GM12875 (cell line): ENCODE measurements around the gene HTRA1.

ENCODE experiments used
- H3K4me3 ChIP-seq: one replicate; pipeline ENCODE4 v1.5.1; 2011; ENCODE audit warnings: low read depth, low read length, control low read depth
- CTCF ChIP-seq: IDR thresholded peaks from 2 replicates; pipeline ENCODE4 v1.5.1; 2011; ENCODE audit warnings: low read depth, mild to moderate bottlenecking, control low read depth, inconsistent platforms, low read length, moderate library complexity, borderline replicate concordance; ENCODE audit not compliant: insufficient read depth

Gene HTRA1

GRCh38 chr10:122516734-122517133 is 55.4 kb downstream of the HTRA1 start:
- no peak for TF ChIP-seq CTCF
- no peak overlapping the region for H3K4me3 ChIP-seq

- no peak overlapping the region for H3K4me3 ChIP-seq
- no peak for TF ChIP-seq CTCF
These were observed 57.8 kb downstream of the HTRA1 start for GRCh38 chr10:122519144-122519543.

GRCh38 chr10:122519873-122520272 is 58.5 kb downstream of the HTRA1 start:
- no peak overlapping the region for H3K4me3 ChIP-seq
- TF ChIP-seq CTCF = no peak

- H3K4me3 ChIP-seq = no peak overlapping the region
- TF ChIP-seq CTCF = no peak
These were observed 59.7 kb downstream of the HTRA1 start for GRCh38 chr10:122521011-122521410.

- TF ChIP-seq CTCF = no peak
- no peak overlapping the region for H3K4me3 ChIP-seq
These were observed 63.5 kb downstream of the HTRA1 start for GRCh38 chr10:122524811-122525210.

GRCh38 chr10:122525788-122526187 is 64.4 kb downstream of the HTRA1 start:
- H3K4me3 ChIP-seq = no peak overlapping the region
- no peak for TF ChIP-seq CTCF

- no peak overlapping the region for H3K4me3 ChIP-seq
- no peak for TF ChIP-seq CTCF
These were observed 65.5 kb downstream of the HTRA1 start for GRCh38 chr10:122526892-122527291.
